HEK293 (cell line): ENCODE data around the gene TBC1D24.

ENCODE experiments used
- CTCF ChIA-PET: fragments of 350-600 bp; formaldehyde crosslinking; extraction: SDS; loops from one replicate; lab custom pipeline; 2021; ENCODE audit warnings: antibody characterized with exemption; lab: Yijun Ruan, JAX
- POLR2A ChIA-PET: fragments of 300-600 bp; formaldehyde crosslinking; extraction: SDS; loops from one replicate; lab custom pipeline; 2020; ENCODE audit warnings: antibody characterized with exemption, inconsistent platforms; lab: Yijun Ruan, JAX
- H3K27ac ChIP-seq: fragments of 200-500 bp; sonication (Bioruptor generic); 2 replicates; pipeline ENCODE4 v1.5.1; 2014; ENCODE audit warnings: low read depth, low read length, control low read depth, inconsistent platforms; ENCODE audit errors: extremely low read depth
- H3K36me3 ChIP-seq, 2 experiments: fragments of 200-500 bp in 1 of 2; sonication (Bioruptor generic) in 1 of 2; 1 replicate in 1 of 2; 2 replicates in 1 of 2; pipeline ENCODE4 v1.5.1; 2014 to 2017; ENCODE audit warnings: inconsistent platforms in 2 of 2, low read length in 2 of 2; ENCODE audit not compliant: control insufficient read depth in 2 of 2, insufficient read depth in 1 of 2
- H3K4me1 ChIP-seq: fragments of 200-500 bp; sonication (Bioruptor generic); 2 replicates; pipeline ENCODE4 v1.5.1; 2014; ENCODE audit warnings: mild to moderate bottlenecking, low read length, inconsistent platforms; ENCODE audit not compliant: control insufficient read depth, insufficient read depth
- H3K4me3 ChIP-seq: 2 replicates; pipeline ENCODE4 v1.5.1; 2011; ENCODE audit warnings: low read depth, mild to moderate bottlenecking, control low read depth, low read length, moderate library complexity
- H3K9me3 ChIP-seq: fragments of 200-500 bp; sonication (Bioruptor generic); 2 replicates; pipeline ENCODE4 v1.5.1; 2014; ENCODE audit warnings: low read depth, low read length, inconsistent platforms; ENCODE audit not compliant: control insufficient read depth, insufficient read depth
- BCL11A ChIP-seq: fragments of 450-650 bp; formaldehyde crosslinking; IDR thresholded peaks from 2 replicates; pipeline ENCODE4 v1.5.1; 2016; ENCODE audit warnings: low read depth, missing biosample characterization, missing genetic modification characterization
- IKZF3 ChIP-seq: fragments of 450-650 bp; IDR thresholded peaks from 2 replicates; pipeline ENCODE4 v1.5.0; 2018; ENCODE audit warnings: missing biosample characterization, mild to moderate bottlenecking, missing genetic modification characterization, moderate library complexity
- KLF1 ChIP-seq: fragments of 450-650 bp; formaldehyde crosslinking; IDR thresholded peaks from 2 replicates; pipeline ENCODE4 v1.5.1; 2016; ENCODE audit warnings: missing biosample characterization, missing genetic modification characterization
- MZF1 ChIP-seq: fragments of 450-650 bp; formaldehyde crosslinking; IDR thresholded peaks from 2 replicates; pipeline ENCODE4 v1.5.1; 2017; ENCODE audit warnings: missing biosample characterization, missing genetic modification characterization, borderline replicate concordance
- OSR2 ChIP-seq: fragments of 450-650 bp; formaldehyde crosslinking; IDR thresholded peaks from 2 replicates; pipeline ENCODE4 v1.5.1; 2016; ENCODE audit warnings: missing biosample characterization, missing genetic modification characterization
- SP7 ChIP-seq: fragments of 450-650 bp; formaldehyde crosslinking; IDR thresholded peaks from 2 replicates; pipeline ENCODE4 v1.5.1; 2016; ENCODE audit warnings: missing biosample characterization, missing genetic modification characterization
- WT1 ChIP-seq: fragments of 450-650 bp; formaldehyde crosslinking; IDR thresholded peaks from 2 replicates; pipeline ENCODE4 v1.5.1; 2016; ENCODE audit warnings: missing biosample characterization, missing genetic modification characterization
- YY1 ChIP-seq: fragments of 450-650 bp; formaldehyde crosslinking; IDR thresholded peaks from 2 replicates; pipeline ENCODE4 v1.5.1; 2018; ENCODE audit warnings: missing biosample characterization, missing genetic modification characterization
- ZBTB8A ChIP-seq: fragments of 450-650 bp; formaldehyde crosslinking; IDR thresholded peaks from 2 replicates; pipeline ENCODE4 v1.5.1; 2016; ENCODE audit warnings: missing biosample characterization, missing genetic modification characterization
- ZFHX2 ChIP-seq: fragments of 450-650 bp; formaldehyde crosslinking; conservative IDR thresholded peaks from 2 replicates; pipeline ENCODE4 v1.5.1; 2016; ENCODE audit warnings: missing biosample characterization, missing genetic modification characterization
- ZFP37 ChIP-seq: fragments of 450-650 bp; formaldehyde crosslinking; IDR thresholded peaks from 2 replicates; pipeline ENCODE4 v1.5.1; 2016; ENCODE audit warnings: missing biosample characterization, missing genetic modification characterization
- ZFP69B ChIP-seq: fragments of 450-650 bp; formaldehyde crosslinking; IDR thresholded peaks from 2 replicates; pipeline ENCODE4 v1.5.1; 2016; ENCODE audit warnings: missing biosample characterization, missing genetic modification characterization
- ZNF132 ChIP-seq: fragments of 450-650 bp; formaldehyde crosslinking; IDR thresholded peaks from 2 replicates; pipeline ENCODE4 v1.5.1; 2017; ENCODE audit warnings: missing biosample characterization, missing genetic modification characterization, borderline replicate concordance
- ZNF157 ChIP-seq: fragments of 450-650 bp; formaldehyde crosslinking; IDR thresholded peaks from 2 replicates; pipeline ENCODE4 v1.5.1; 2016; ENCODE audit warnings: missing biosample characterization, missing genetic modification characterization
- ZNF169 ChIP-seq: fragments of 450-650 bp; formaldehyde crosslinking; IDR thresholded peaks from 2 replicates; pipeline ENCODE4 v1.5.1; 2016; ENCODE audit warnings: missing biosample characterization, missing genetic modification characterization
- ZNF184 ChIP-seq: fragments of 450-650 bp; IDR thresholded peaks from 2 replicates; pipeline ENCODE4 v1.5.1; 2018; ENCODE audit warnings: missing biosample characterization, mild to moderate bottlenecking, missing genetic modification characterization
- ZNF2 ChIP-seq: fragments of 450-650 bp; formaldehyde crosslinking; IDR thresholded peaks from 2 replicates; pipeline ENCODE4 v1.5.1; 2016; ENCODE audit warnings: missing biosample characterization, missing genetic modification characterization
- ZNF211 ChIP-seq: fragments of 450-650 bp; formaldehyde crosslinking; IDR thresholded peaks from 2 replicates; pipeline ENCODE4 v1.5.1; 2016; ENCODE audit warnings: low read depth, missing biosample characterization, missing genetic modification characterization
- ZNF394 ChIP-seq: fragments of 450-650 bp; formaldehyde crosslinking; IDR thresholded peaks from 2 replicates; pipeline ENCODE4 v1.5.1; 2016; ENCODE audit warnings: missing biosample characterization, missing genetic modification characterization, mild to moderate bottlenecking, moderate library complexity, borderline replicate concordance
- ZNF48 ChIP-seq: fragments of 450-650 bp; formaldehyde crosslinking; IDR thresholded peaks from 2 replicates; pipeline ENCODE4 v1.5.1; 2016; ENCODE audit warnings: missing biosample characterization, missing genetic modification characterization
- ZNF530 ChIP-seq: fragments of 450-650 bp; formaldehyde crosslinking; IDR thresholded peaks from 2 replicates; pipeline ENCODE4 v1.5.1; 2016; ENCODE audit warnings: low read depth, missing biosample characterization, missing genetic modification characterization
- ZNF561 ChIP-seq: fragments of 450-650 bp; IDR thresholded peaks from 2 replicates; pipeline ENCODE4 v1.5.1; 2018; ENCODE audit warnings: missing biosample characterization, missing genetic modification characterization, borderline replicate concordance
- ZNF596 ChIP-seq: fragments of 450-650 bp; IDR thresholded peaks from 2 replicates; pipeline ENCODE4 v1.5.0; 2018; ENCODE audit warnings: missing biosample characterization, mild to moderate bottlenecking, missing genetic modification characterization, moderate library complexity
- ZNF623 ChIP-seq: fragments of 450-650 bp; formaldehyde crosslinking; IDR thresholded peaks from 2 replicates; pipeline ENCODE4 v1.5.1; 2016; ENCODE audit warnings: missing biosample characterization, missing genetic modification characterization
- ZNF670 ChIP-seq: fragments of 450-650 bp; formaldehyde crosslinking; IDR thresholded peaks from 2 replicates; pipeline ENCODE4 v1.5.1; 2016; ENCODE audit warnings: missing biosample characterization, missing genetic modification characterization, low read depth
- ZNF768 ChIP-seq: fragments of 450-650 bp; formaldehyde crosslinking; IDR thresholded peaks from 2 replicates; pipeline ENCODE4 v1.5.1; 2018; ENCODE audit warnings: missing biosample characterization, mild to moderate bottlenecking, missing genetic modification characterization
- ZNF791 ChIP-seq: fragments of 450-650 bp; formaldehyde crosslinking; IDR thresholded peaks from 2 replicates; pipeline ENCODE4 v1.5.1; 2016; ENCODE audit warnings: missing biosample characterization, missing genetic modification characterization
- ZSCAN30 ChIP-seq: fragments of 450-650 bp; IDR thresholded peaks from 2 replicates; pipeline ENCODE4 v1.5.1; 2018; ENCODE audit warnings: missing biosample characterization, mild to moderate bottlenecking, missing genetic modification characterization, moderate library complexity
- TF ChIP-seq, protein P1 (sequence below): fragments of 450-650 bp; formaldehyde crosslinking; IDR thresholded peaks from 2 replicates; pipeline ENCODE4 v1.5.1; 2016; ENCODE audit warnings: missing biosample characterization, missing genetic modification characterization
- TF ChIP-seq, protein P2 (sequence below): fragments of 450-650 bp; formaldehyde crosslinking; IDR thresholded peaks from 2 replicates; pipeline ENCODE4 v1.5.1; 2017; ENCODE audit warnings: missing biosample characterization, missing genetic modification characterization
- TF ChIP-seq, protein P3 (sequence below): fragments of 450-650 bp; formaldehyde crosslinking; IDR thresholded peaks from 2 replicates; pipeline ENCODE4 v1.5.1; 2017; ENCODE audit warnings: missing biosample characterization, missing genetic modification characterization
- TF ChIP-seq, protein P4 (sequence below): fragments of 450-650 bp; formaldehyde crosslinking; IDR thresholded peaks from 2 replicates; pipeline ENCODE4 v1.5.1; 2016; ENCODE audit warnings: missing biosample characterization, missing genetic modification characterization
- TF ChIP-seq, protein P5 (sequence below): sonication (generic); formaldehyde crosslinking; IDR thresholded peaks from 2 replicates; pipeline ENCODE4 v1.8.1; 2022; ENCODE audit warnings: mild to moderate bottlenecking, moderate library complexity, missing genetic modification reagents

TBC1D24 gene

DNA sequence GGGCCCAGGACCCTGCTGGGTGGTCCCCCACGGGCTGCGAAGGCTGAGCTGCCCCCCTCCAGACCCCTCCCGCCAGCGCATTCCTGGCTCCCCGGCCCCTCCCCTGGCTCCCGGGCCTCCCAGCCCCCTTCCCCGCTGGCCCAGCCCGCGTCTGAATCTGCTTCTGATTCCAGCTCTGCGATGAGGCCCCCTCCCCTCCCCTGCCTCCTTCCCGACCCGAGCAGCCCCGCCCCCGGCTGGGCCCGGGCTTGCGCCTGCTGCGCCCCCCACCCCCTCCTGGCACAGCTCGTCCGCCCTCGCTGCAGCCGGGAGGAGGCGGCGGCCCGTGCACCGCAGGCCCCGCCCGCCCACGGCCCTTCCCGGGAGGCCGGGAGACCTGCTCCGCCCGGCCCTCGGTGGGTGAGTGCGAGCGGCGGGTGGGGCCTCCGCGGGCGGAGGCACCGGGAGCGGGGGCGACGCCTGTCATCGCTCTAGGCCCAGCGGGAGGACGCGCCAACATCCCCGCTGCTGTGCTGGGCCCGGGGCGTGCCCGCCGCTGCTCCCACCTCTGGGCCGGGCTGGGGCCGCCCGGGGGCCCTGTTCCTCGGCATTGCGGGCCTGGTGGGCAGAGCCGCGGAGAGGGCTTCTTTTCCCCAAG lies 3.8 kb upstream of the TBC1D24 start, which contains the start of gene NTN3:
Gene NTN3, plus strand, starts transcription at position 282 of the 637 bp plus-strand sequence. CDS start 405 bp downstream, outside the sequence.
- ChIA-PET CTCF (no interaction called here), POLR2A (interaction anchor here (0.7 to 3.2 kb wide), 6 partner anchors 12 to 235 kb away, joined by 3 to 34 read pairs (median 4); partner anchors contain the start of genes DNASE1L2, ECI1 and TEDC2)
- Histone ChIP-seq H3K4me1 (peaks cover 29% of the 10 kb centered on the region), H3K4me3 (peak within 1 kb of the TSS; percentile 23), H3K27ac (peak within 1 kb of the TSS; percentile 49; the same call in 1 of the 2 replicates), H3K36me3 (no peaks in the 10 kb centered on the region), H3K9me3 (no peaks in the 10 kb centered on the region)
- TF ChIP-seq, protein P1, sequence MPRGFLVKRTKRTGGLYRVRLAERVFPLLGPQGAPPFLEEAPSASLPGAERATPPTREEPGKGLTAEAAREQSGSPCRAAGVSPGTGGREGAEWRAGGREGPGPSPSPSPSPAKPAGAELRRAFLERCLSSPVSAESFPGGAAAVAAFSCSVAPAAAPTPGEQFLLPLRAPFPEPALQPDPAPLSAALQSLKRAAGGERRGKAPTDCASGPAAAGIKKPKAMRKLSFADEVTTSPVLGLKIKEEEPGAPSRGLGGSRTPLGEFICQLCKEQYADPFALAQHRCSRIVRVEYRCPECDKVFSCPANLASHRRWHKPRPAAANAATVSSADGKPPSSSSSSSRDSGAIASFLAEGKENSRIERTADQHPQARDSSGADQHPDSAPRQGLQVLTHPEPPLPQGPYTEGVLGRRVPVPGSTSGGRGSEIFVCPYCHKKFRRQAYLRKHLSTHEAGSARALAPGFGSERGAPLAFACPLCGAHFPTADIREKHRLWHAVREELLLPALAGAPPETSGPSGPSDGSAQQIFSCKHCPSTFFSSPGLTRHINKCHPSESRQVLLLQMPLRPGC (tag by site-specific recombination), result no peak
- TF ChIP-seq, protein P2, sequence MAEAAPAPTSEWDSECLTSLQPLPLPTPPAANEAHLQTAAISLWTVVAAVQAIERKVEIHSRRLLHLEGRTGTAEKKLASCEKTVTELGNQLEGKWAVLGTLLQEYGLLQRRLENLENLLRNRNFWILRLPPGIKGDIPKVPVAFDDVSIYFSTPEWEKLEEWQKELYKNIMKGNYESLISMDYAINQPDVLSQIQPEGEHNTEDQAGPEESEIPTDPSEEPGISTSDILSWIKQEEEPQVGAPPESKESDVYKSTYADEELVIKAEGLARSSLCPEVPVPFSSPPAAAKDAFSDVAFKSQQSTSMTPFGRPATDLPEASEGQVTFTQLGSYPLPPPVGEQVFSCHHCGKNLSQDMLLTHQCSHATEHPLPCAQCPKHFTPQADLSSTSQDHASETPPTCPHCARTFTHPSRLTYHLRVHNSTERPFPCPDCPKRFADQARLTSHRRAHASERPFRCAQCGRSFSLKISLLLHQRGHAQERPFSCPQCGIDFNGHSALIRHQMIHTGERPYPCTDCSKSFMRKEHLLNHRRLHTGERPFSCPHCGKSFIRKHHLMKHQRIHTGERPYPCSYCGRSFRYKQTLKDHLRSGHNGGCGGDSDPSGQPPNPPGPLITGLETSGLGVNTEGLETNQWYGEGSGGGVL (tag by site-specific recombination), result peak; percentile 63
- peak; percentile 94 for TF ChIP-seq ZFHX2 (tag by site-specific recombination)
- TF ChIP-seq ZNF596 (tag by site-specific recombination), result no peak
- TF ChIP-seq BCL11A, result no peak
- TF ChIP-seq ZNF791 (tag by site-specific recombination), result no peak
- no peak for TF ChIP-seq ZNF670 (tag by site-specific recombination)
- no peak for TF ChIP-seq ZNF530 (tag by site-specific recombination)
- TF ChIP-seq SP7 (tag by site-specific recombination), result 0 out of 2 replicates have a peak, but pooled peaks have one; percentile 8
- TF ChIP-seq ZFP69B, result no peak
- TF ChIP-seq ZNF623 (tag by site-specific recombination), result no peak
- TF ChIP-seq KLF1, result peak; percentile 78
- TF ChIP-seq ZNF211 (tag by site-specific recombination), result no peak
- TF ChIP-seq ZFP37 (tag by site-specific recombination), result no peak
- TF ChIP-seq, protein P3, sequence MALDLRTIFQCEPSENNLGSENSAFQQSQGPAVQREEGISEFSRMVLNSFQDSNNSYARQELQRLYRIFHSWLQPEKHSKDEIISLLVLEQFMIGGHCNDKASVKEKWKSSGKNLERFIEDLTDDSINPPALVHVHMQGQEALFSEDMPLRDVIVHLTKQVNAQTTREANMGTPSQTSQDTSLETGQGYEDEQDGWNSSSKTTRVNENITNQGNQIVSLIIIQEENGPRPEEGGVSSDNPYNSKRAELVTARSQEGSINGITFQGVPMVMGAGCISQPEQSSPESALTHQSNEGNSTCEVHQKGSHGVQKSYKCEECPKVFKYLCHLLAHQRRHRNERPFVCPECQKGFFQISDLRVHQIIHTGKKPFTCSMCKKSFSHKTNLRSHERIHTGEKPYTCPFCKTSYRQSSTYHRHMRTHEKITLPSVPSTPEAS (tag by site-specific recombination), result no peak
- TF ChIP-seq ZNF2 (tag by site-specific recombination), result no peak
- TF ChIP-seq IKZF3, result peak; percentile 36; the same call in 1 of the 2 replicates
- TF ChIP-seq, protein P4, sequence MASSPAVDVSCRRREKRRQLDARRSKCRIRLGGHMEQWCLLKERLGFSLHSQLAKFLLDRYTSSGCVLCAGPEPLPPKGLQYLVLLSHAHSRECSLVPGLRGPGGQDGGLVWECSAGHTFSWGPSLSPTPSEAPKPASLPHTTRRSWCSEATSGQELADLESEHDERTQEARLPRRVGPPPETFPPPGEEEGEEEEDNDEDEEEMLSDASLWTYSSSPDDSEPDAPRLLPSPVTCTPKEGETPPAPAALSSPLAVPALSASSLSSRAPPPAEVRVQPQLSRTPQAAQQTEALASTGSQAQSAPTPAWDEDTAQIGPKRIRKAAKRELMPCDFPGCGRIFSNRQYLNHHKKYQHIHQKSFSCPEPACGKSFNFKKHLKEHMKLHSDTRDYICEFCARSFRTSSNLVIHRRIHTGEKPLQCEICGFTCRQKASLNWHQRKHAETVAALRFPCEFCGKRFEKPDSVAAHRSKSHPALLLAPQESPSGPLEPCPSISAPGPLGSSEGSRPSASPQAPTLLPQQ, result peak; percentile 9
- TF ChIP-seq ZNF394 (tag by site-specific recombination), result no peak
- no peak for TF ChIP-seq ZNF132 (tag by site-specific recombination)
- peak; percentile 40; the same call in 1 of the 2 replicates for TF ChIP-seq ZSCAN30 (tag by site-specific recombination)
- TF ChIP-seq ZNF768 (tag by site-specific recombination), result no peak
- no peak for TF ChIP-seq YY1 (tag by site-specific recombination)
- TF ChIP-seq ZNF48 (tag by site-specific recombination), result no peak
- TF ChIP-seq ZNF169 (tag by site-specific recombination), result no peak
- TF ChIP-seq MZF1, result no peak
- peak; percentile 76; the same call in 1 of the 2 replicates for TF ChIP-seq ZBTB8A
- TF ChIP-seq, protein P5, sequence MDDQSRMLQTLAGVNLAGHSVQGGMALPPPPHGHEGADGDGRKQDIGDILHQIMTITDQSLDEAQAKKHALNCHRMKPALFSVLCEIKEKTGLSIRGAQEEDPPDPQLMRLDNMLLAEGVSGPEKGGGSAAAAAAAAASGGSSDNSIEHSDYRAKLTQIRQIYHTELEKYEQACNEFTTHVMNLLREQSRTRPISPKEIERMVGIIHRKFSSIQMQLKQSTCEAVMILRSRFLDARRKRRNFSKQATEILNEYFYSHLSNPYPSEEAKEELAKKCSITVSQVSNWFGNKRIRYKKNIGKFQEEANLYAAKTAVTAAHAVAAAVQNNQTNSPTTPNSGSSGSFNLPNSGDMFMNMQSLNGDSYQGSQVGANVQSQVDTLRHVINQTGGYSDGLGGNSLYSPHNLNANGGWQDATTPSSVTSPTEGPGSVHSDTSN, result 0 out of 2 replicates have a peak, but pooled peaks have one; percentile 20
- TF ChIP-seq ZNF157, result no peak
- peak; percentile 67 for TF ChIP-seq ZNF184
- TF ChIP-seq WT1 (tag by site-specific recombination), result no peak
- TF ChIP-seq ZNF561 (tag by site-specific recombination), result peak; percentile 83
- peak; percentile 61; the same call in 1 of the 2 replicates for TF ChIP-seq OSR2 (tag by site-specific recombination)
